Fibroblast of pulmonary artery (primary cell): Measurements from ENCODE around the gene SYCP2.

ENCODE experiments used
- DNase-seq: peaks from one replicate; pipeline ENCODE4 v3.0.0-alpha.2; 2010; ENCODE audit warnings: low read depth
- H3K4me3 ChIP-seq: replicated peaks from 2 replicates; pipeline ENCODE4 v1.5.1; 2011; ENCODE audit warnings: low read depth, mild to moderate bottlenecking, control low read depth, low read length, moderate library complexity
- CTCF ChIP-seq: IDR thresholded peaks from 2 replicates; pipeline ENCODE4 v1.5.1; 2011; ENCODE audit warnings: mild to moderate bottlenecking, control low read depth, low read length, inconsistent platforms; ENCODE audit errors: missing control alignments

Gene SYCP2

GRCh38 chr20:59829054-59829785 lies 104.2 kb downstream of the SYCP2 start:
- DNase-seq = no peak
- no peak for TF ChIP-seq CTCF
- no peak overlapping the region for H3K4me3 ChIP-seq

- H3K4me3 ChIP-seq = no peak overlapping the region
- TF ChIP-seq CTCF = no peak
- DNase-seq = no peak
These were observed 105.0 kb downstream of the SYCP2 start for GRCh38 chr20:59828125-59829053.

GRCh38 chr20:59827138-59828056 lies 106.0 kb downstream of the SYCP2 start:
- DNase-seq = no peak
- no peak for TF ChIP-seq CTCF
- no peak overlapping the region for H3K4me3 ChIP-seq

GRCh38 chr20:59825944-59826759 lies 107.3 kb downstream of the SYCP2 start:
- H3K4me3 ChIP-seq = no peak overlapping the region
- no peak for DNase-seq
- no peak for TF ChIP-seq CTCF

GRCh38 chr20:59825563-59825920 lies 107.9 kb downstream of the SYCP2 start:
- H3K4me3 ChIP-seq = no peak overlapping the region
- no peak for DNase-seq
- no peak for TF ChIP-seq CTCF
